Activated CD4-positive, alpha-beta T cell treated with anti-CD3 and anti-CD28 coated beads, Interleukin-2, amount 10 ng/mL, durations not matched to agents 7 days and 5 days (primary cell): ENCODE data around the gene NFE2L3. TPM values are rescaled to one million over a fixed set of nuclear protein-coding genes. Genes with fewer than 3 reads are reported as not detected.
"Not testable (repeated sequence)": the region's sequence is repeated elsewhere in the genome, so short reads cannot be mapped to it uniquely, and the experiment has no call there.

Experiments
- CTCF ChIA-PET: fragments of 350-600 bp; sonication (Branson Sonifier 250); formaldehyde crosslinking; loops from one replicate; lab custom pipeline; 2021; ENCODE audit warnings: antibody characterized with exemption; lab: Charles Lee
- POLR2A ChIA-PET: fragments of 350-600 bp; sonication (Branson Sonifier 250); formaldehyde crosslinking; loops from one replicate; lab custom pipeline; 2021; ENCODE audit warnings: antibody characterized with exemption; lab: Charles Lee
- DNase-seq: peaks from one replicate; pipeline ENCODE4 v3.0.0-alpha.2; 2020
- H3K27ac Mint-ChIP-seq: one replicate; pipeline ENCODE4 v1.8.0; 2021; ENCODE audit warnings: mild to moderate bottlenecking, moderate library complexity, mixed read lengths
- H3K27me3 Mint-ChIP-seq: one replicate; pipeline ENCODE4 v1.8.0; 2021; ENCODE audit warnings: mixed read lengths
- H3K36me3 Mint-ChIP-seq: one replicate; pipeline ENCODE4 v1.8.0; 2021; ENCODE audit warnings: low read depth, mixed read lengths
- H3K4me1 Mint-ChIP-seq: one replicate; pipeline ENCODE4 v1.8.0; 2021; ENCODE audit warnings: mixed read lengths
- H3K4me3 Mint-ChIP-seq: one replicate; pipeline ENCODE4 v1.8.0; 2021; ENCODE audit warnings: mild to moderate bottlenecking, moderate library complexity, mixed read lengths
- H3K9me3 Mint-ChIP-seq: one replicate; pipeline ENCODE4 v1.8.0; 2021; ENCODE audit warnings: mixed read lengths
- total RNA-seq, 2 experiments: library from RNA; stranded (reverse); gene quantifications; one replicate each; pipeline ENCODE4 v1.2.3, GENCODE V29; 2021

Gene NFE2L3
- total RNA-seq, 2 experiments from 2014 or later = 12.0 to 15.3 TPM

DNA sequence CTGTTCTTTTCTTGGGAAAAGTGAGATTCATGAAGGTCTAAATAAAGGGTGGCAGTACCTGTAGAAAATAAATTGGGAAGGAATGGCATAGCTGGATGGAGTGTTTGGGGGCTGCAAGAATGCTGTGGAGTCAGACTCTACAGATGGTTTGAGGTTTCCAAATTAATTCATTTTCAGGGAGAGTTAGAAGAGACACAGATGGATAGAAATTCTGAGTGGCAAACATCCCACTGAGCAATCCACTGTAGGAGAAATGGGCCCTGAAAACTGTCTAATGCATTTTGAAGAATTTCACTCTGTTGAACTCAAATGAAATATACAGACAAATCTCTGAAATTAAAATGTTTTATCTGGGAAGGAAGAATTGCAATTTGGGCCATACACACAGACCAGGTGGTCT is 16.9 kb upstream of the NFE2L3 start:
- POLR2A ChIA-PET = interaction anchor here (0.6 kb wide), 1 partner anchor 60 kb away, joined by 6 read pairs; no protein-coding TSS in a partner anchor
- Mint-ChIP-seq H3K27ac (no peak overlapping the region), H3K9me3 (no peaks in the 10 kb centered on the region), H3K27me3 (peaks cover 11% of the 10 kb centered on the region), H3K4me3 (no peak overlapping the region), H3K4me1 (no peaks in the 10 kb centered on the region), H3K36me3 (no peaks in the 10 kb centered on the region)
- CTCF ChIA-PET = no interaction called here
- DNase-seq = no peak

DNA sequence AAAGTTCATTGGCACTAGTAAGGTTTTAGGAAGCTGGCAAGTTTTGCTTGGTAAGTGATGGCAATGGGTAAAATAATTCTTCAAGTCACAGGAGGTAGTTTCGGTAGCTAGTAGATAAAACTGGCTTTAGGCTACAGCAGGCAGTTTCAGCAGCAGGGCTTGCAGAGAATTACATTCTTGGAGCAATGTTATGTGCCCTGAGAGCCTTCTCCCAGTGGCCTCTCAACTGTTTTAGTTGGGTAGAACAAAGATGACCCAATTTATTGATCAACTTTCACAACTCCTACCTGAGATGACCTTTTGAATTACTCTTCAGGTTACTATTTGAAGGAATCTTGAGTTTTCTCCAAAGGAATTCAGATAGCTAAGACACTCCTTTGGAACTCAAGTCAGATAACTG is 16.4 kb upstream of the NFE2L3 start:
- no peaks in the 10 kb centered on the region for H3K9me3 Mint-ChIP-seq
- H3K4me3 Mint-ChIP-seq = no peak overlapping the region
- no peak for DNase-seq
- ChIA-PET CTCF (no interaction called here), POLR2A (interaction anchor here (0.6 kb wide), 1 partner anchor 60 kb away, joined by 6 read pairs; no protein-coding TSS in a partner anchor)
- H3K27ac Mint-ChIP-seq = no peak overlapping the region
- no peaks in the 10 kb centered on the region for H3K36me3 Mint-ChIP-seq
- H3K4me1 Mint-ChIP-seq = no peaks in the 10 kb centered on the region
- H3K27me3 Mint-ChIP-seq = peaks cover 11% of the 10 kb centered on the region

DNA sequence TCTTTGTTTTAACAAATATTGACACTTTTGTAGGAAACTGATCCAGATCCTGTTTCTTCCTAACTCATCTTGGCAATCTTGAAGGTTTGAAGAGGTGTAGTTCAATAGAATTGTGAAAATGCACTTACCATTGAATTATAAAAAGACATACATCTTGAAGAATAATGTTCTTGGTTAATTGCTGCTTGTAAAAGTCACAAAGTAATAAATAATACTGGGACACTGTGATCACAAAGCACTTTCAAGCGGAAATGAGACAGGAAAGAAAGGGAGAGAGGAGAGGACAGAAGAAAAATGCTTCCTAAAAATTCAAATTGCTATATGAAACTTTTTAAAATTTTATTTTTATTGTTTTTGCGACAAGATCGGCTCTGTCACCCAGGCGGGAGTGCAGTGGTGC is 15.2 kb upstream of the NFE2L3 start:
- no peaks in the 10 kb centered on the region for H3K36me3 Mint-ChIP-seq
- ChIA-PET CTCF (no interaction called here), POLR2A (no interaction called here)
- DNase-seq = no peak
- H3K27me3 Mint-ChIP-seq = peaks cover 11% of the 10 kb centered on the region
- no peak overlapping the region for H3K4me3 Mint-ChIP-seq
- H3K4me1 Mint-ChIP-seq = no peaks in the 10 kb centered on the region
- no peak overlapping the region for H3K27ac Mint-ChIP-seq
- H3K9me3 Mint-ChIP-seq = no peaks in the 10 kb centered on the region

DNA sequence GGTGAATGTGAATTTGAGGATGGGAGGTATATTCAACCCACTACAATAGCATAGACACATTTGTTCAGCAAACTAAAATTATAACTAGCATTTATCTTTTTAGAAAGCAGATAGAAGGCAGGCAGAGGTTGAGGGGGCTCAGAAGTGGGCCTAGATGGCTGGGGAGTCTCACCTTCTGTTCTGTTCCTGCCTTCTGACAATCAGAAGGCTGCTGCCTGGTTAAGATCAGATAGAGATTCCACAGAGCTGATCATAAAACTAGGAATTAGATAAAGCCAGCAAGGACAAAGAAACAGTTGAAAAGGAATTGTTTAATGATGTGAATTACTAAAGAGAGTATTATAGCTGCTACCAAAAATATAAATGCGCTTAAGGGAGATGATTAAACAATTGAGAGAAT is 11.6 kb upstream of the NFE2L3 start:
- Mint-ChIP-seq H3K9me3 (no peaks in the 10 kb centered on the region), H3K4me3 (no peak overlapping the region), H3K36me3 (no peaks in the 10 kb centered on the region), H3K27me3 (peaks cover 4% of the 10 kb centered on the region), H3K4me1 (no peaks in the 10 kb centered on the region), H3K27ac (no peak overlapping the region)
- CTCF ChIA-PET = no interaction called here
- POLR2A ChIA-PET = no interaction called here
- DNase-seq = no peak

DNA sequence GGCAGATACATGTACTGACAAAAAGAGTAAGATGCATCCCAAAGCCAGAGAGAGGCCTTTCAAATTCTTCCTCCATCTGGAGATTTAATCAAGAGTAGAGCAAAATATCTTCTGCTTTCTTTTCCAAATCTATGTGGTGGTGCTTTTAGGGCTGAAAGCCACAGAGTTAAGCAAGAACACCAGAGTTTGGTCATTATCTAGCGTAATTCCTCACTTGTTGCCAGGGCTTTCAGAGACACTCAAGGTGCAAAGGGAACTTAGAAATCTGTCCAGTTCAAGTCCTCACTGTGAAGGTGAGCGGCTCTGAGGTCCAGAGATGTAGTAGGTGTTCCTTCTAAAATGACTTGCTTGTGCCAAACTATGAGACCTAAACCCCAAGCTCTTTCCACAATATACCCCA is 10.9 kb upstream of the NFE2L3 start:
- Mint-ChIP-seq H3K9me3 (no peaks in the 10 kb centered on the region), H3K36me3 (no peaks in the 10 kb centered on the region), H3K27me3 (peaks cover 4% of the 10 kb centered on the region), H3K27ac (no peak overlapping the region), H3K4me3 (no peak overlapping the region), H3K4me1 (no peaks in the 10 kb centered on the region)
- ChIA-PET CTCF (no interaction called here), POLR2A (no interaction called here)
- no peak for DNase-seq

DNA sequence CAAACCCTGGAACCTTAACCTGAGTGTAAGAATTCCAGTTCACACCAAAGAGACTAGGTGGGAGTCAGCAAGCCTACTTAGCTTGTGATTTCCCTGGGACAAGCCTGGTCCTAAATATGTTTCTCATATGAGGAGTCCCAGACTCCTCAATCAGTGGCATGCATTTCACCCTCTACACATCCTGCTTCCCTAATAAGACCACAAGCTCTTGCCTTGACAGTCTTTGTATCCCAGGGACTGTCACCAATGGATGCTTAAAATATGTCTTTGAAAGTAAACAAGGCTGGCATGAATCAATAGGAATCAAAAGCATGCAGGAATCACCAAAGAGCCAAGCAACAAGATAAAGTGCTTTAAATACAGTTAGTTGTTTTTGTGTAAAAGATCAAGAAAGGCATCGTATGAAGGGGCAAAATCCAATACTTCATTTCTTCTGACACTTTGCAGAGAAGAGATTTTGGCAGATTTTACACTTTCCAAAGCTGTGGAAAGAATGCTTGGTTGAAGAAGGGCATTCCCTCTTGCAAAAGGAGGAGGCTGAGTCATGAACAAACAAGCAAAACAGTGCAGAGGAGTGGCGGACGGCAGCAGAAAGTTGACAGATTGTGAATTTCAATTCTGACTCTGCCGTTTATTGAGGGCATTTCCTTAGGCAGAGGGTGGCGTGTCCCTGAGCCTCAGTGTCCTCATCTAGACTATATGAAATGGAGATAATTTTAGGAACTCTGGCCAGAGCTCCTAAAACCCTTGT is 8.5 kb upstream of the NFE2L3 start:
- POLR2A ChIA-PET = no interaction called here
- DNase-seq = no peak
- peaks cover 4% of the 10 kb centered on the region for H3K27me3 Mint-ChIP-seq

DNA sequence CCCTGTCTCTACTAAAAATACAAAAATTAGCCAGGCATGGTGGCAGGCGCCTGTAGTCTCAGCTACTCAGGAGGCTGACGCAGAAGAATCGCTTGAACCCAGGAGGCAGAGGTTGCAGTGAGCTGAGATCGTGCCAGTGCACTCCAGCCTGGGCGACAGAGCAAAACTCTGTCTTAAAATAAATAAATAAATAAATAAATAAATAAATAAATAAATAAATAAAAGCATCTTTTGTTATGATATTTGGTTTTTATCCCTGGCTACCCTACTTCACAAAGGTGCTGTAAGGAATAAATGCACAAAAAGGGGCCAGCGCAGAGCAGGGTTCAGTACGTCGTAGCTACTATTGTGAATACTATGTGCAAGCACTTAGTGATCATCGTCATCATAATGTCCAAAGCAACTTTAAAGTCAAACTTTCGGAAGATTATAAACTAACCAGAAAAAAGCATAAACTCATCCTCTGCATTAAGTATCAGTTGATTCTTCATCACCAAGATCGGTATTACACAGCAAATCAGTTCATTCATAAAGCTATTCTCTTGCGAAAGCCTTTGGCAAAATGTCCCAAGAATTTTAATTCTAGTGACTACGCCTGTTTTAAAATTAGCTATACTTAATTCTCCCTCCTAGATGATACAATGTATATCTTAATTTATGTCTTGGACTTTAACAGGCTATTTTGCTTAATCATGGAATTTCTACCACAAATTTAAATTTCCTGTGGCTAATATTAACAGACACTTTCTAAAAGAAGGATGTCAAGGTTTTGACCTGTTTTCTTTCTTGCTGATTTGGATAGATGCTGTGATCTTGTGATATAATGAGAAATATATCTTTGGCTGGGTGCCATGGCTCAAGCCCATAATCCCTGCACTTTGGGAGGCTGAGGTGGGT is 7.6 kb upstream of the NFE2L3 start:
- CTCF ChIA-PET = interaction anchor here (0.9 to 2.6 kb wide), 2 partner anchors 12 to 16 kb away, joined by 4 to 6 read pairs; no protein-coding TSS in a partner anchor
- H3K4me1 Mint-ChIP-seq = no peaks in the 10 kb centered on the region
- no peak for DNase-seq
- no peaks in the 10 kb centered on the region for H3K9me3 Mint-ChIP-seq
- H3K27me3 Mint-ChIP-seq = peaks cover 4% of the 10 kb centered on the region
- no peaks in the 10 kb centered on the region for H3K36me3 Mint-ChIP-seq
- H3K4me3 Mint-ChIP-seq = no peak overlapping the region
- no peak overlapping the region for H3K27ac Mint-ChIP-seq
- POLR2A ChIA-PET = no interaction called here

More for the DNA sequence above, 8.5 kb upstream of the NFE2L3 start:
- Mint-ChIP-seq H3K9me3 (no peaks in the 10 kb centered on the region), H3K27ac (no peak overlapping the region), H3K4me1 (no peaks in the 10 kb centered on the region), H3K36me3 (no peaks in the 10 kb centered on the region), H3K4me3 (no peak overlapping the region)
- CTCF ChIA-PET = interaction anchor here (2.6 kb wide), 1 partner anchor 15 kb away, joined by 6 read pairs; no protein-coding TSS in a partner anchor

DNA sequence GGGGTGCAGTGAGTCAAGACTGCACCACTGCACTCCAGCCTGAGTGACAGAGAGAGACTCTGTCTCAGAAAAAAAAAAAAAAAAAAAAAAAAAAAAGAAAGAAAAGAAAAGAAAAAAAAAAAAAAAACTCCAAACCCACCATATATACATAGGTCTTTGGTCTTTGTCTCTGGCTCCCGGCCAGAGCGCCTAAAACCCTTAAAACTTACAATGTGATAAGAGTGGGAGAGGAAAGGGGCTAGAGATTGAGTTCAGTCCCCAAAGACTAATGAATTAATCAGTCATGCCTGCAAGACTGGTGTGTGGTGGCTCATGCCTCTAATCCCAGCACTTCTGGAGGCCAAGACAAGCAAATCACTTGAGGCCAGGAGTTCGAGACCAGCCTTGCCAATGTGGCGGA is 6.8 kb upstream of the NFE2L3 start:
- no peaks in the 10 kb centered on the region for H3K9me3 Mint-ChIP-seq
- H3K27ac Mint-ChIP-seq = no peak overlapping the region
- DNase-seq = no peak
- POLR2A ChIA-PET = no interaction called here
- no peaks in the 10 kb centered on the region for H3K36me3 Mint-ChIP-seq
- no peak overlapping the region for H3K4me3 Mint-ChIP-seq
- H3K4me1 Mint-ChIP-seq = peaks cover 3% of the 10 kb centered on the region
- CTCF ChIA-PET = no interaction called here
- peaks cover 4% of the 10 kb centered on the region for H3K27me3 Mint-ChIP-seq

DNA sequence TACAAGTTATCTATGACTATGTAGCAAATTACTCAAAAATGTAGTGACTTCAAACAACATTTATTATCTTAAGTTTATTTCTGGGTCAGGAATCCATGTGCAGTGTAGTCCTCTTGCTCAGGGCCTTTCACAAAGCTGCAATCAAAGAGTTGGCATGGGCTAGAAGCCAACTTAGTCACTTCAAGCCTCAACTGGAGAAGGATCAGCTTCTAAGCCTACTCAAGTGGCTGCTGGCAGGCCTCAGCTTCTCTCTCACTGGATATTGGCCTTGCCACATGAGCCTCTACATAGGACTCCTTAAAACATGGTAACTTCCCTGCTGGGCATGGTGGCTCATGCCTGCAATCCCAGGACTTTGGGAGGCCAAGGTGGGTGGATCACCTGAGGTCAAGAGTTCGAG is 5.0 kb upstream of the NFE2L3 start:
- DNase-seq = no peak
- Mint-ChIP-seq H3K27me3 (peaks cover 4% of the 10 kb centered on the region), H3K4me1 (peaks cover 19% of the 10 kb centered on the region), H3K27ac (no peak overlapping the region), H3K9me3 (no peaks in the 10 kb centered on the region), H3K36me3 (no peaks in the 10 kb centered on the region), H3K4me3 (no peak overlapping the region)
- ChIA-PET POLR2A (no interaction called here), CTCF (no interaction called here)

DNA sequence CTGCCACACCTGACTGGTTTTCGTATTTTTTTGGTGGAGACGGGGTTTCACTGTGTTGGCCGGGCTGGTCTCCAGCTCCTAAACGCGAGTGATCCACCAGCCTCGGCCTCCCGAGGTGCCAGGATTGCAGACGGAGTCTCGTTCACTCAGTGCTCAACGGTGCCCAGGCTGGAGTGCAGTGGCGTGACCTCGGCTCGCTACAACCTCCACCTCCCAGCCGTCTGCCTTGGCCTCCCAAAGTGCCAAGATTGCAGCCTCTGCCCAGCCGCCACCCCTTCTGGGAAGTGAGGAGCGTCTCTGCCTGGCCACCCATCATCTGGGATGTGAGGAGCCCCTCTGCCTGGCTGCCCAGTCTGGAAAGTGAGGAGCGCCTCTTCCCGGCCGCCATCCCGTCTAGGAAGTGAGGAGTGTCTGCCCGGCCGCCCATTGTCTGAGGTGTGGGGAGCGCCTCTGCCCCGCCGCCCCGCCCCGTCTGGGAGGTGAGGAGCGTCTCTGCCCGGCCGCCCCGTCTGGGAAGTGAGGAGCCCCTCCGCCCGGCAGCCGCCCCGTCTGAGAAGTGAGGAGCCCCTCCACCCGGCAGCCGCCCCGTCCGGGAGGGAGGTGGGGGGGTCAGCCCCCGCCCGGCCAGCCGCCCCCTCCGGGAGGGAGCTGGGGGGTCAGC is 4.2 kb upstream of the NFE2L3 start:
- H3K4me1 Mint-ChIP-seq = peaks cover 19% of the 10 kb centered on the region
- H3K9me3 Mint-ChIP-seq, CTCF ChIA-PET, H3K27me3 Mint-ChIP-seq, DNase-seq, POLR2A ChIA-PET, H3K27ac Mint-ChIP-seq, H3K36me3 Mint-ChIP-seq, H3K4me3 Mint-ChIP-seq: not testable (repeated sequence)

DNA sequence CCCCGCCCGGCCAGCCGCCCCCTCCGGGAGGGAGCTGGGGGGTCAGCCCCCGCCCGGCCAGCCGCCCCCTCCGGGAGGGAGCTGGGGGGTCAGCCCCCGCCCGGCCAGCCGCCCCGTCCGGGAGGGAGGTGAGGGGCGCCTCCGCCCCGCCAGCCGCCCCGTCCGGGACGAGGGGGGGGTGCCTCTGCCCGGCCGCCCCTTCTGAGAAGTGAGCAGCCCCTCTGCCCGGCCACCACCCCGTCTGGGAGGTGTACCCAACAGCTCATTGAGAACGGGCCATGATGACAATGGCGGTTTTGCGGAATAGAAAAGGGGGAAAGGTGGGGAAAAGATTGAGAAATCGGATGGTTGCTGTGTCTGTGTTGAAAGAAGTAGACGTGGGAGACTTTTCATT is 3.7 kb upstream of the NFE2L3 start:
- POLR2A ChIA-PET, H3K27me3 Mint-ChIP-seq, DNase-seq, H3K27ac Mint-ChIP-seq, H3K36me3 Mint-ChIP-seq, H3K9me3 Mint-ChIP-seq, H3K4me3 Mint-ChIP-seq: not testable (repeated sequence)
- peaks cover 23% of the 10 kb centered on the region for H3K4me1 Mint-ChIP-seq
- CTCF ChIA-PET = interaction anchor here (0.7 kb wide), 1 partner anchor 252 kb away, joined by 3 read pairs; no protein-coding TSS in a partner anchor

DNA sequence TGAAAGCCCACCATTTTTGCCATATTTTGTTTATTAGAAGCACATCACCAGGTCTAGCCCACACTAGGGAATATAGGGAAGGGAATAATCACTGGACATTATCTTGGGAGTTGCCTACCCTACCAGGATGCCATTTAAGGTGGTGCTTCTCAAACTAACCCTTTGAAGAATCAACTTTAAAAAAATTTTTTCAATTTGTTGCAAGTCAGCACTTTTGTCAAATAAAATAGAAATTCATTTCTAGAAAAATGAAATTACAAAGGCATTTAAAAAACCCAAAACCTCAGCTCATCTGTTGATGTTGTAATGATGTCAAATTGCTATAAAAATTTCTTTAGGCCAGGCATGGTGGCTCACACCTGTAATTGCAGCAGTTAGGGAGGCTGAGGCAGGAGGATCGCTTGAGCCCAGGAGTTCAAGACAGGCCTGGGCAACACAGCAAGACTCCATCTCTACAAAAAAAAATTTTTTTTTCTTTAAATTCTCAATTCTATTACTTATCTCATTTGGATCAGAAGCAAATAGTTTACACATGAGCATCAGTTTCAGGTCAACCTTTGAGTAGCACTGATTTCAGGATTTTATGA is 2.5 kb upstream of the NFE2L3 start:
- Mint-ChIP-seq H3K36me3 (no peaks in the 10 kb centered on the region), H3K27ac (no peak overlapping the region), H3K9me3 (no peaks in the 10 kb centered on the region), H3K4me1 (peaks cover 35% of the 10 kb centered on the region), H3K4me3 (no peak overlapping the region), H3K27me3 (no peaks in the 10 kb centered on the region)
- DNase-seq = no peak
- ChIA-PET CTCF (interaction anchor here (3.6 kb wide), 1 partner anchor 12 kb away, joined by 17 read pairs; no protein-coding TSS in a partner anchor), POLR2A (no interaction called here)
